Measurements from ENCODE around the gene TRAK1. TPM values are rescaled to one million over a fixed set of nuclear protein-coding genes. Genes with fewer than 3 reads are reported as not detected.

TRAK1 gene
- total RNA-seq, 6 donors from 2014 or later: 46.7 to 107 (median 74.7) TPM

GRCh38 chr3:42061025-42061712 is 30.0 kb upstream of the TRAK1 start:
- no peak overlapping the region for H3K4me3 ChIP-seq
- whole genome bisulfite sequencing, 2 donors: 33 to 36% methylated on average over 7 of the region's 7 CpGs

GRCh38 chr3:42061713-42062380 is 29.3 kb upstream of the TRAK1 start:
- H3K27me3 ChIP-seq: no peaks in the 10 kb centered on the region
- no peaks in the 10 kb centered on the region for H3K36me3 ChIP-seq
- DNase-seq (peak in 1 of 2 donors; percentile 76), ATAC-seq (ENCODE audit: low FRiP score in 2 of 2) (peak; percentile 88 to 93)
- TF ChIP-seq CTCF (IDR thresholded peaks at IDR 0.05) (no peak), EP300 (IDR thresholded peaks at IDR 0.05) (peak in 2 of 4 donors; percentile 69 to 92), POLR2A (IDR thresholded peaks at IDR 0.05) (peak in 2 of 4 donors; percentile 21 to 41), POLR2AphosphoS5 (IDR thresholded peaks at IDR 0.05) (peak; percentile 68 to 84)
- H3K27ac ChIP-seq: peak overlapping the region; percentile 69 to 85 (median 85)
- H3K4me1 ChIP-seq: peaks cover 30 to 54% (median 43%) of the 10 kb centered on the region in 4 donors
- no peaks in the 10 kb centered on the region for H3K9me3 ChIP-seq
- 24 to 25% methylated on average over 6 of the region's 6 CpGs for WGBS, 2 donors
- no peak overlapping the region for H3K4me3 ChIP-seq

More at GRCh38 chr3:42061025-42061712, 30.0 kb upstream of the TRAK1 start:
- ATAC-seq (ENCODE audit: low FRiP score in 2 of 2) (peak; percentile 17 to 21), DNase-seq (peak in 1 of 2 donors; percentile 25)
- H3K36me3 ChIP-seq: no peaks in the 10 kb centered on the region
- no peaks in the 10 kb centered on the region for H3K27me3 ChIP-seq
- peak overlapping the region; percentile 69 to 85 (median 85) for H3K27ac ChIP-seq
- H3K9me3 ChIP-seq: no peaks in the 10 kb centered on the region
- peaks cover 24 to 47% (median 36%) of the 10 kb centered on the region in 4 donors for H3K4me1 ChIP-seq
- no peak for TF ChIP-seq POLR2AphosphoS5 (IDR thresholded peaks at IDR 0.05)
- TF ChIP-seq EP300 (IDR thresholded peaks at IDR 0.05): no peak
- no peak for TF ChIP-seq CTCF (IDR thresholded peaks at IDR 0.05)
- TF ChIP-seq POLR2A (IDR thresholded peaks at IDR 0.05): no peak

GRCh38 chr3:42062464-42062863 is 28.7 kb upstream of the TRAK1 start:
- no peak for DNase-seq
- no peak for TF ChIP-seq POLR2AphosphoS5 (IDR thresholded peaks at IDR 0.05)
- TF ChIP-seq POLR2A (IDR thresholded peaks at IDR 0.05): no peak
- TF ChIP-seq EP300 (IDR thresholded peaks at IDR 0.05): no peak
- TF ChIP-seq CTCF (IDR thresholded peaks at IDR 0.05): no peak
- ATAC-seq (ENCODE audit: low FRiP score in 2 of 2): no peak
- no peaks in the 10 kb centered on the region for H3K9me3 ChIP-seq
- H3K4me1 ChIP-seq: peaks cover 35 to 58% (median 48%) of the 10 kb centered on the region in 4 donors
- H3K4me3 ChIP-seq: no peak overlapping the region
- 83 to 100% methylated on average over 1 of the region's 1 CpG for WGBS, 2 donors
- H3K27ac ChIP-seq: peak overlapping the region; percentile 69 to 85 (median 85)
- no peaks in the 10 kb centered on the region for H3K36me3 ChIP-seq
- no peaks in the 10 kb centered on the region for H3K27me3 ChIP-seq

GRCh38 chr3:42063888-42064287 is 27.3 kb upstream of the TRAK1 start:
- Histone ChIP-seq H3K36me3 (no peaks in the 10 kb centered on the region), H3K9me3 (no peaks in the 10 kb centered on the region), H3K27ac (peak overlapping the region; percentile 69 to 85 (median 85)), H3K27me3 (no peaks in the 10 kb centered on the region), H3K4me1 (peaks cover 48 to 70% (median 59%) of the 10 kb centered on the region in 4 donors), H3K4me3 (no peak overlapping the region)
- DNase-seq (peak in 1 of 2 donors; percentile 46), ATAC-seq (ENCODE audit: low FRiP score in 2 of 2) (peak in 1 of 2 donors; percentile 60)
- TF ChIP-seq CTCF (IDR thresholded peaks at IDR 0.05): no peak
- no peak for TF ChIP-seq POLR2AphosphoS5 (IDR thresholded peaks at IDR 0.05)
- no peak for TF ChIP-seq EP300 (IDR thresholded peaks at IDR 0.05)
- no peak for TF ChIP-seq POLR2A (IDR thresholded peaks at IDR 0.05)
- WGBS, 2 donors: 85 to 86% methylated on average over 6 of the region's 6 CpGs
